ENCODE measurements around the gene TRIM4. TPM values are rescaled to one million over a fixed set of nuclear protein-coding genes. Genes with fewer than 3 reads are reported as not detected.

TRIM4 gene
- total RNA-seq, 1 experiment from 2014 or later, result 19.1 TPM

- DNase-seq (ENCODE audit: low read depth), result no peak
Observed at GRCh38 chr7:99842926-99843325, 76.4 kb downstream of the TRIM4 start.

Other genes with a start within 250 kb of the TRIM4 start
- gene CYP3A5, start 239.5 kb downstream of the TRIM4 start, total RNA-seq (2014; rRNA removed; shearing (Covaris generic)), result 0.24 and 0.49 TPM in 2 replicates
- not detected in 2 replicates for gene CYP3A7, start 184.3 kb downstream of the TRIM4 start, total RNA-seq (2014; rRNA removed; shearing (Covaris generic))
- not detected in 2 replicates for gene CYP3A4, start 135.3 kb downstream of the TRIM4 start, total RNA-seq (2014; rRNA removed; shearing (Covaris generic))
- gene CYP3A43, start 91.5 kb downstream of the TRIM4 start, total RNA-seq (2014; rRNA removed; shearing (Covaris generic)), result not detected in 2 replicates
- 0.39 TPM in 1 of 2 replicates, not detected in the other for gene OR2AE1, start 42.5 kb downstream of the TRIM4 start, total RNA-seq (2014; rRNA removed; shearing (Covaris generic))
- 0.12 TPM in 1 of 2 replicates, not detected in the other for gene GJC3, start 10.1 kb upstream of the TRIM4 start, total RNA-seq (2014; rRNA removed; shearing (Covaris generic))
- 2.1 and 2.2 TPM in 2 replicates for gene AZGP1, start 56.5 kb upstream of the TRIM4 start, total RNA-seq (2014; rRNA removed; shearing (Covaris generic))
- gene ZKSCAN1, start 96.1 kb upstream of the TRIM4 start, total RNA-seq (2014; rRNA removed; shearing (Covaris generic)), result 10.2 and 10.7 TPM in 2 replicates
- gene ZSCAN21, start 130.2 kb upstream of the TRIM4 start, total RNA-seq (2014; rRNA removed; shearing (Covaris generic)), result 13.5 and 15.4 TPM in 2 replicates
- 22.6 and 25.1 TPM in 2 replicates for gene ZNF3, start 162.2 kb upstream of the TRIM4 start, total RNA-seq (2014; rRNA removed; shearing (Covaris generic))
- 63.6 and 83.4 TPM in 2 replicates for gene COPS6, start 169.4 kb upstream of the TRIM4 start, total RNA-seq (2014; rRNA removed; shearing (Covaris generic))
- 216 and 221 TPM in 2 replicates for gene MCM7, start 181.9 kb upstream of the TRIM4 start, total RNA-seq (2014; rRNA removed; shearing (Covaris generic))
- gene AP4M1, start 182.1 kb upstream of the TRIM4 start, total RNA-seq (2014; rRNA removed; shearing (Covaris generic)), result 22.6 and 36.8 TPM in 2 replicates
- gene TAF6, start 199.8 kb upstream of the TRIM4 start, total RNA-seq (2014; rRNA removed; shearing (Covaris generic)), result 66.7 and 80.4 TPM in 2 replicates
- gene CNPY4, start 200.1 kb upstream of the TRIM4 start, total RNA-seq (2014; rRNA removed; shearing (Covaris generic)), result 32.6 and 34.7 TPM in 2 replicates
- 1.6 and 4.8 TPM in 2 replicates for gene MBLAC1, start 207.4 kb upstream of the TRIM4 start, total RNA-seq (2014; rRNA removed; shearing (Covaris generic))
- 221 and 278 TPM in 2 replicates for gene LAMTOR4, start 229.4 kb upstream of the TRIM4 start, total RNA-seq (2014; rRNA removed; shearing (Covaris generic))
- gene TRAPPC14, start 239.2 kb upstream of the TRIM4 start, total RNA-seq (2014; rRNA removed; shearing (Covaris generic)), result 5.8 and 8.1 TPM in 2 replicates
- 10.0 and 10.2 TPM in 2 replicates for gene GAL3ST4, start 249.1 kb upstream of the TRIM4 start, total RNA-seq (2014; rRNA removed; shearing (Covaris generic))